GM12891 (cell line): ENCODE data around the gene TGM4.

Experiments used
- PAX5 ChIP-seq: IDR thresholded peaks from 2 replicates; pipeline ENCODE4 v1.6.1; 2011; ENCODE audit warnings: low read length, moderate library complexity, mild to moderate bottlenecking; ENCODE audit not compliant: insufficient read depth, severe bottlenecking
- POLR2A ChIP-seq: IDR thresholded peaks from 2 replicates; pipeline ENCODE4 v1.6.1; 2011; ENCODE audit warnings: low read depth, low read length, control low read depth
- POLR2AphosphoS5 ChIP-seq: IDR thresholded peaks from 2 replicates; pipeline ENCODE4 v1.6.1; 2011; ENCODE audit warnings: low read depth, low read length, control low read depth
- POU2F2 ChIP-seq: IDR thresholded peaks from 2 replicates; pipeline ENCODE4 v1.6.1; 2011; ENCODE audit warnings: low read depth, mild to moderate bottlenecking, control low read depth, low read length, moderate library complexity
- SPI1 ChIP-seq: IDR thresholded peaks from 2 replicates; pipeline ENCODE4 v1.6.1; 2011; ENCODE audit warnings: low read depth, low read length, control low read depth
- TAF1 ChIP-seq: IDR thresholded peaks from 2 replicates; pipeline ENCODE4 v1.6.1; 2011; ENCODE audit warnings: low read depth, low read length, control low read depth

DNA sequence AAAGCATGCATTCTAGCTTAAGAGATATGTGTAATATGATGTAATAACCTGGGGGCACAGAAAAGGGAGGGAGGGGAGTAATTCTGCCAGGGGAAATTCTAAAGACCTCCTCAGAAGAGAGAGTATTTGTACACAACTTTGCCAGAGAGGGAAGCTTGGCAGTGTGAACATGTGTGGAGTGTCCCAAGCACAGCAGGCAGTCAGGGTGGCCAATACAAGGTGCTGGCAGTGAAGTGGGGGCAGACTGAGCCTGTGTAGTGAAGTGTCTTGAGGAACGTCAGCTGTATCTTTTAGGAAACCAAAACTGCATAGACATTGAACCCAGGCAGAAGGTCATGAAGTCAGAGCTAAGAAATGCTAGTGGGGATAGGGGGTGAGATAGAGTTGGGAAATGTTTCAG, 42.4 kb upstream of the TGM4 start:
- TF ChIP-seq POLR2A (no peak), POLR2AphosphoS5 (no peak), TAF1 (no peak), POU2F2 (no peak), SPI1 (no peak), PAX5 (no peak)
